H9 (cell line): ENCODE data around the gene SNRPA1. TPM values are rescaled to one million over a fixed set of nuclear protein-coding genes. Genes with fewer than 3 reads are reported as not detected.

Source experiments
- DNase-seq: peaks from one replicate; pipeline ENCODE4 v3.0.0-alpha.2; 2017
- H2AFZ ChIP-seq: one replicate; pipeline ENCODE4 v1.6.1; 2013; ENCODE audit warnings: mild to moderate bottlenecking, low read length, control low read depth, moderate library complexity
- H2AK5ac ChIP-seq: 2 replicates; pipeline ENCODE4 v1.6.1; 2013; ENCODE audit warnings: low read length, control low read depth, mixed read lengths; ENCODE audit not compliant: insufficient read length
- H2BK120ac ChIP-seq: one replicate; pipeline ENCODE4 v1.6.1; 2013; ENCODE audit warnings: low read depth, mild to moderate bottlenecking, low read length, control low read depth, inconsistent platforms; ENCODE audit not compliant: poor library complexity, severe bottlenecking
- H2BK12ac ChIP-seq: 2 replicates; pipeline ENCODE4 v1.6.1; 2013; ENCODE audit warnings: low read length, control low read depth, mixed read lengths, low read depth; ENCODE audit not compliant: insufficient read length
- H2BK15ac ChIP-seq: 2 replicates; pipeline ENCODE4 v1.6.1; 2013; ENCODE audit warnings: low read depth, low read length, control low read depth
- H2BK20ac ChIP-seq: one replicate; pipeline ENCODE4 v1.6.1; 2013; ENCODE audit warnings: low read depth, mild to moderate bottlenecking, low read length, control low read depth, inconsistent platforms; ENCODE audit not compliant: poor library complexity, severe bottlenecking
- H2BK5ac ChIP-seq: 2 replicates; pipeline ENCODE4 v1.6.1; 2013; ENCODE audit warnings: low read length, control low read depth, mixed read lengths; ENCODE audit not compliant: insufficient read length
- H3K14ac ChIP-seq: 2 replicates; pipeline ENCODE4 v1.6.1; 2013; ENCODE audit warnings: low read length, control low read depth; ENCODE audit not compliant: insufficient read depth
- H3K18ac ChIP-seq: 2 replicates; pipeline ENCODE4 v1.6.1; 2013; ENCODE audit warnings: low read depth, mild to moderate bottlenecking, mixed read lengths, low read length, control low read depth; ENCODE audit not compliant: insufficient read length
- H3K23ac ChIP-seq: 2 replicates; pipeline ENCODE4 v1.6.1; 2013; ENCODE audit warnings: low read length, control low read depth, mixed read lengths, low read depth; ENCODE audit not compliant: insufficient read length
- H3K23me2 ChIP-seq: 2 replicates; pipeline ENCODE4 v1.6.1; 2013; ENCODE audit warnings: low read depth, mild to moderate bottlenecking, mixed read lengths, low read length, control low read depth; ENCODE audit not compliant: insufficient read length, poor library complexity, severe bottlenecking
- H3K27ac ChIP-seq: 2 replicates; pipeline ENCODE4 v1.5.1; 2013; ENCODE audit warnings: low read length, control low read depth, mixed read lengths, low read depth; ENCODE audit not compliant: insufficient read length
- H3K27me3 ChIP-seq: 2 replicates; pipeline ENCODE4 v1.6.1; 2013; ENCODE audit warnings: low read length, control low read depth, inconsistent platforms; ENCODE audit not compliant: insufficient read depth
- H3K4ac ChIP-seq: 2 replicates; pipeline ENCODE4 v1.6.1; 2013; ENCODE audit warnings: low read depth, mild to moderate bottlenecking, control low read depth, inconsistent platforms, low read length, moderate library complexity
- H3K4me1 ChIP-seq: 2 replicates; pipeline ENCODE4 v1.6.1; 2013; ENCODE audit warnings: low read length, control low read depth, inconsistent platforms; ENCODE audit not compliant: insufficient read depth
- H3K4me2 ChIP-seq: 2 replicates; pipeline ENCODE4 v1.6.1; 2013; ENCODE audit warnings: low read length, control low read depth, mixed read lengths; ENCODE audit not compliant: insufficient read length, insufficient read depth
- H3K56ac ChIP-seq: 2 replicates; pipeline ENCODE4 v1.6.1; 2013; ENCODE audit warnings: low read depth, mild to moderate bottlenecking, mixed read lengths, low read length, control low read depth; ENCODE audit not compliant: insufficient read length
- H3K79me1 ChIP-seq: 2 replicates; pipeline ENCODE4 v1.6.1; 2013; ENCODE audit warnings: low read depth, mild to moderate bottlenecking, moderate library complexity, low read length, control low read depth, inconsistent platforms; ENCODE audit not compliant: insufficient read depth, poor library complexity, severe bottlenecking
- H3K79me2 ChIP-seq: 2 replicates; pipeline ENCODE4 v1.6.1; 2013; ENCODE audit warnings: low read length, control low read depth, inconsistent platforms; ENCODE audit not compliant: insufficient read depth
- H3K9ac ChIP-seq: 2 replicates; pipeline ENCODE4 v1.6.1; 2013; ENCODE audit warnings: low read length, control low read depth, mixed read lengths; ENCODE audit not compliant: insufficient read length; ENCODE audit errors: extremely low read depth
- H3K9me3 ChIP-seq: one replicate; pipeline ENCODE4 v1.6.1; 2013; ENCODE audit warnings: low read depth, low read length, inconsistent platforms; ENCODE audit not compliant: control insufficient read depth
- H3T11ph ChIP-seq: one replicate; pipeline ENCODE4 v1.6.1; 2013; ENCODE audit warnings: mild to moderate bottlenecking, low read length, control low read depth, inconsistent platforms
- H4K20me1 ChIP-seq: one replicate; pipeline ENCODE4 v1.6.1; 2013; ENCODE audit not compliant: control insufficient read depth, insufficient read length, insufficient read depth
- H4K5ac ChIP-seq: 2 replicates; pipeline ENCODE4 v1.6.1; 2013; ENCODE audit warnings: low read depth, mild to moderate bottlenecking, mixed read lengths, low read length, control low read depth; ENCODE audit not compliant: insufficient read length
- H4K8ac ChIP-seq: replicated peaks from 2 replicates; pipeline ENCODE4 v1.6.1; 2013; ENCODE audit warnings: low read length, control low read depth, mixed read lengths, low read depth; ENCODE audit not compliant: insufficient read length
- H4K91ac ChIP-seq: 2 replicates; pipeline ENCODE4 v1.6.1; 2013; ENCODE audit warnings: low read depth, mild to moderate bottlenecking, moderate library complexity, mixed read lengths, low read length, control low read depth; ENCODE audit not compliant: insufficient read length
- H3K27ac Mint-ChIP-seq, 3 experiments: 2 replicates in 2 of 3; 3 replicates in 1 of 3; pipeline ENCODE4 v1.8.0; 2020 to 2021; ENCODE audit warnings: mixed read lengths in 3 of 3, mild to moderate bottlenecking in 1 of 3, moderate library complexity in 1 of 3
- H3K27me3 Mint-ChIP-seq: 2 replicates; pipeline ENCODE4 v1.8.0; 2021; ENCODE audit warnings: low read depth, mild to moderate bottlenecking, moderate library complexity, mixed read lengths
- H3K36me3 Mint-ChIP-seq, 3 experiments: 2 replicates in 2 of 3; 3 replicates in 1 of 3; pipeline ENCODE4 v1.8.0; 2020 to 2021; ENCODE audit warnings: low read depth in 3 of 3, mixed read lengths in 3 of 3; ENCODE audit not compliant: insufficient read depth in 1 of 3
- H3K4me1 Mint-ChIP-seq, 2 experiments: 2 replicates each; pipeline ENCODE4 v1.8.0; 2020; ENCODE audit warnings: mixed read lengths in 2 of 2
- H3K4me3 Mint-ChIP-seq, 2 experiments: 2 replicates in 1 of 2; 3 replicates in 1 of 2; pipeline ENCODE4 v1.8.0; 2020 to 2021; ENCODE audit warnings: mild to moderate bottlenecking in 2 of 2, mixed read lengths in 2 of 2, moderate library complexity in 1 of 2
- H3K9me3 Mint-ChIP-seq, 2 experiments: 2 replicates in 1 of 2; 3 replicates in 1 of 2; pipeline ENCODE4 v1.8.0; 2020; ENCODE audit warnings: mild to moderate bottlenecking in 2 of 2, mixed read lengths in 2 of 2, moderate library complexity in 1 of 2
- CTCF ChIP-seq: fragments of 200-600 bp; sonication (generic); conservative IDR thresholded peaks from 3 replicates; pipeline ENCODE4 v1.8.0; 2021; ENCODE audit warnings: antibody characterized with exemption, mild to moderate bottlenecking
- WGBS: extraction: QIAGEN DNeasy Blood & Tissue Kit; methylation state at CpG from one replicate; pipeline ENCODE4 v1.1.7; 2013; ENCODE audit warnings: missing lambda C conversion rate, low lambda C conversion rate, mixed read lengths; ENCODE audit not compliant: insufficient read length; ENCODE audit errors: extremely low coverage; 5-methylcytosine and 5-hydroxymethylcytosine counted together
- total RNA-seq: library from RNA; stranded (reverse); gene quantifications from 2 replicates; pipeline ENCODE4 v1.2.1, GENCODE V29; 2021

Gene SNRPA1
- total RNA-seq, 1 experiment from 2014 or later: 145 TPM

- H2AK5ac ChIP-seq: no peak overlapping the region
- peaks cover 32 to 34% of the 10 kb centered on the region in 2 experiments for H3K4me1 Mint-ChIP-seq
- no peak for DNase-seq
Measured at GRCh38 chr15:101237251-101237650, 57.8 kb downstream of the SNRPA1 start.

More at GRCh38 chr15:101237251-101237650, 57.8 kb downstream of the SNRPA1 start:
- Histone ChIP-seq H2BK12ac (no peak overlapping the region), H2BK20ac (no peak overlapping the region), H4K8ac (no peak overlapping the region), H3K4me2 (no peak overlapping the region), H3K27me3 (no peaks in the 10 kb centered on the region), H2BK5ac (no peak overlapping the region), H3K14ac (no peak overlapping the region), H3K9me3 (no peaks in the 10 kb centered on the region), H3K18ac (no peak overlapping the region), H2BK120ac (no peak overlapping the region), H3K23ac (no peak overlapping the region), H3K79me2 (peaks cover 68% of the 10 kb centered on the region), H3K4me1 (peaks cover 7% of the 10 kb centered on the region), H3K27ac (no peak overlapping the region), H3K56ac (no peak overlapping the region), H2BK15ac (no peak overlapping the region), H3K4ac (no peak overlapping the region), H2AFZ (no peak overlapping the region), H4K5ac (no peak overlapping the region), H4K20me1 (no peaks in the 10 kb centered on the region), H3K23me2 (no peaks in the 10 kb centered on the region), H3T11ph (no peak overlapping the region), H4K91ac (no peak overlapping the region), H3K79me1 (peaks cover 3% of the 10 kb centered on the region), H3K9ac (no peak overlapping the region)
- Mint-ChIP-seq H3K4me3 (no peak overlapping the region), H3K36me3 (peaks cover 26 to 34% (median 31%) of the 10 kb centered on the region in 3 experiments), H3K27me3 (no peaks in the 10 kb centered on the region), H3K27ac (no peak overlapping the region), H3K9me3 (no peaks in the 10 kb centered on the region)
- no peak for TF ChIP-seq CTCF
- no CpG with 5 or more reads among the region's 12 CpGs for WGBS
